PC-3 (cell line): ENCODE data around the gene TRIM75. TPM values are rescaled to one million over a fixed set of nuclear protein-coding genes. Genes with fewer than 3 reads are reported as not detected.
"Not testable (repeated sequence)": the region's sequence is repeated elsewhere in the genome, so short reads cannot be mapped to it uniquely, and the experiment has no call there.

Source experiments
- ATAC-seq: fragments of 200-7000 bp; cut with Tn5 transposase; 2 replicates; pipeline ENCODE4 v1.9.1; 2020; ENCODE audit warnings: mild to moderate bottlenecking, moderate library complexity
- BruUV-seq: library from RNA; stranded (reverse); fragments of 400-500 nt; replicated peaks from 2 replicates; lab custom pipeline; 2021; lab: Mats Ljungman, UMichigan
- CTCF ChIA-PET: fragments of 300-600 bp; sonication (Branson Sonifier 250); formaldehyde crosslinking; loops from one replicate; lab custom pipeline; 2022; ENCODE audit warnings: antibody characterized with exemption; lab: Charles Lee
- POLR2A ChIA-PET: fragments of 300-600 bp; sonication (Branson Sonifier 250); formaldehyde crosslinking; loops from one replicate; lab custom pipeline; 2022; ENCODE audit warnings: antibody characterized with exemption; ENCODE audit not compliant: unreplicated experiment; lab: Charles Lee
- DNase-seq: peaks from one replicate; pipeline ENCODE4 v3.0.0-alpha.2; 2015
- H2AFZ ChIP-seq: fragments of 300-600 bp; sonication (generic); 2 replicates; pipeline ENCODE4 v1.6.0; 2016; ENCODE audit warnings: antibody characterized with exemption, low read length
- H3F3A ChIP-seq: fragments of 300-600 bp; sonication (generic); one replicate; pipeline ENCODE4 v1.6.0; 2017; ENCODE audit warnings: antibody characterized with exemption, low read length, control low read depth, mild to moderate bottlenecking; ENCODE audit not compliant: unreplicated experiment
- H3K27ac ChIP-seq: fragments of 300-600 bp; sonication (generic); 2 replicates; pipeline ENCODE4 v1.5.1; 2016; ENCODE audit warnings: mild to moderate bottlenecking, low read length
- H3K27me3 ChIP-seq: fragments of 300-600 bp; sonication (generic); 2 replicates; pipeline ENCODE4 v1.6.1; 2016; ENCODE audit warnings: low read length, mixed read lengths
- H3K36me3 ChIP-seq: fragments of 300-600 bp; sonication (generic); 2 replicates; pipeline ENCODE4 v1.6.1; 2016; ENCODE audit warnings: low read depth, mixed run types, low read length, mixed read lengths
- H3K4me1 ChIP-seq: fragments of 300-600 bp; sonication (generic); 2 replicates; pipeline ENCODE4 v1.5.1; 2016; ENCODE audit warnings: low read length; ENCODE audit not compliant: insufficient read depth
- H3K4me2 ChIP-seq: fragments of 300-600 bp; sonication (generic); 2 replicates; pipeline ENCODE4 v1.6.0; 2016; ENCODE audit warnings: low read length
- H3K4me3 ChIP-seq: fragments of 300-600 bp; sonication (generic); 2 replicates; pipeline ENCODE4 v1.5.1; 2016; ENCODE audit warnings: mild to moderate bottlenecking, low read length, mixed read lengths
- H3K79me2 ChIP-seq: fragments of 300-600 bp; sonication (generic); 2 replicates; pipeline ENCODE4 v1.6.1; 2017; ENCODE audit warnings: low read length, mixed read lengths
- H3K9ac ChIP-seq: fragments of 300-600 bp; sonication (generic); 2 replicates; pipeline ENCODE4 v1.6.0; 2016; ENCODE audit warnings: mild to moderate bottlenecking, low read length
- H3K9me2 ChIP-seq: fragments of 300-600 bp; sonication (generic); replicated peaks from 2 replicates; pipeline ENCODE4 v1.6.1; 2016; ENCODE audit warnings: mixed run types, low read length, mixed read lengths
- H3K9me3 ChIP-seq: fragments of 300-600 bp; sonication (generic); 2 replicates; pipeline ENCODE4 v1.6.1; 2016; ENCODE audit warnings: low read length, mixed read lengths
- H4K20me1 ChIP-seq: fragments of 300-600 bp; sonication (generic); 2 replicates; pipeline ENCODE4 v1.6.1; 2016; ENCODE audit warnings: low read length, mixed read lengths
- CTCF ChIP-seq: fragments of 300-600 bp; sonication (generic); conservative IDR thresholded peaks from 2 replicates; pipeline ENCODE4 v1.5.1; 2017; ENCODE audit warnings: antibody characterized with exemption, low read depth, mild to moderate bottlenecking, low read length
- EZH2 ChIP-seq: fragments of 300-600 bp; sonication (generic); IDR thresholded peaks from one replicate; pipeline ENCODE4 v1.6.1; 2017; ENCODE audit warnings: antibody characterized with exemption, mild to moderate bottlenecking, low read length; ENCODE audit not compliant: unreplicated experiment
- EZH2phosphoT487 ChIP-seq: fragments of 300-600 bp; sonication (generic); IDR thresholded peaks from 2 replicates; pipeline ENCODE4 v1.6.1; 2018; ENCODE audit warnings: mild to moderate bottlenecking, antibody characterized with exemption, low read length, borderline replicate concordance
- intact Hi-C: fragments of 100-400 bp; cut with micrococcal nuclease; formaldehyde crosslinking; loops from 2 replicates; pipeline ENCODE4 v1.9.0; 2023
- total RNA-seq: library from RNA; depleted of rRNA; stranded (reverse); fragments of >200 nt; gene quantifications from 2 replicates; pipeline ENCODE4 v1.2.3, GENCODE V29; 2014

TRIM75 gene
- total RNA-seq, 1 experiment from 2014 or later, result not detected

GRCh38 chr4:165077034-165077578, 23.4 kb downstream of the TRIM75 start:
- H3K4me2 ChIP-seq, result no peak overlapping the region
- no peaks in the 10 kb centered on the region for H3K9me2 ChIP-seq
- H3K4me1 ChIP-seq, result no peaks in the 10 kb centered on the region
- DNase-seq (no peak), ATAC-seq (no peak)
- no peak for TF ChIP-seq EZH2phosphoT487
- no peak for TF ChIP-seq EZH2
- no peak for TF ChIP-seq CTCF
- H3K27me3 ChIP-seq, result no peaks in the 10 kb centered on the region
- ChIA-PET POLR2A (no interaction called here), CTCF (no interaction called here)
- no peaks in the 10 kb centered on the region for H4K20me1 ChIP-seq
- no peaks in the 10 kb centered on the region for H3K79me2 ChIP-seq
- H3K9ac ChIP-seq, result no peak overlapping the region
- no peaks in the 10 kb centered on the region for H3K9me3 ChIP-seq
- intact Hi-C loops, result no loop called here
- no peak overlapping the region for H3K4me3 ChIP-seq
- H3K27ac ChIP-seq, result no peak overlapping the region
- H2AFZ ChIP-seq, result no peak overlapping the region
- H3K36me3 ChIP-seq, result no peaks in the 10 kb centered on the region
- no TSS peak for BruUV-seq
- H3F3A ChIP-seq, result no peaks in the 10 kb centered on the region

GRCh38 chr4:165079476-165079875, 25.8 kb downstream of the TRIM75 start:
- intact Hi-C loops, result no loop called here
- ATAC-seq, result peak; percentile 54
- CTCF ChIA-PET, result no interaction called here

GRCh38 chr4:165084787-165085186, 31.1 kb downstream of the TRIM75 start:
- H3K27ac ChIP-seq, CTCF ChIA-PET, H3K9ac ChIP-seq, H3K9me2 ChIP-seq, H3K9me3 ChIP-seq, H3F3A ChIP-seq, H3K79me2 ChIP-seq, H3K4me2 ChIP-seq, H4K20me1 ChIP-seq, H3K4me3 ChIP-seq, H2AFZ ChIP-seq, ATAC-seq, POLR2A ChIA-PET, H3K36me3 ChIP-seq, BruUV-seq, DNase-seq, H3K27me3 ChIP-seq, H3K4me1 ChIP-seq, intact Hi-C loops: not testable (repeated sequence)

More at GRCh38 chr4:165079476-165079875, 25.8 kb downstream of the TRIM75 start:
- no peaks in the 10 kb centered on the region for H3K36me3 ChIP-seq
- H4K20me1 ChIP-seq, result no peaks in the 10 kb centered on the region
- H3K4me1 ChIP-seq, result no peaks in the 10 kb centered on the region
- no peak overlapping the region for H3K4me2 ChIP-seq
- H3K9me3 ChIP-seq, result no peaks in the 10 kb centered on the region
- no peak overlapping the region for H3K9ac ChIP-seq
- no peaks in the 10 kb centered on the region for H3K9me2 ChIP-seq
- TF ChIP-seq EZH2phosphoT487 (no peak), EZH2 (no peak), CTCF (no peak)
- H3K27me3 ChIP-seq, result no peaks in the 10 kb centered on the region
- POLR2A ChIA-PET, result no interaction called here
- no peaks in the 10 kb centered on the region for H3K79me2 ChIP-seq
- peak; percentile 31 for DNase-seq
- no peak overlapping the region for H3K27ac ChIP-seq
- H3K4me3 ChIP-seq, result no peak overlapping the region
- BruUV-seq, result no TSS peak
- no peaks in the 10 kb centered on the region for H3F3A ChIP-seq
- H2AFZ ChIP-seq, result no peak overlapping the region
